SK-N-SH treated with all-trans-retinoic acid at 6 μM for 48 hours (cell line): Measurements from ENCODE around the gene EARS2.

Experiments used
- ARNTL ChIP-seq: fragments of 450-650 bp; formaldehyde crosslinking; IDR thresholded peaks from 2 replicates; pipeline ENCODE4 v1.5.0; 2020; ENCODE audit warnings: low read depth, mild to moderate bottlenecking, moderate library complexity, borderline replicate concordance
- GLIS3 ChIP-seq: fragments of 250-450 bp; sonication (Bioruptor Pico); IDR thresholded peaks from 2 replicates; pipeline ENCODE4 v1.5.0; 2020; ENCODE audit warnings: mild to moderate bottlenecking, moderate library complexity
- ISL1 ChIP-seq: fragments of 250-450 bp; sonication (Bioruptor Pico); IDR thresholded peaks from 2 replicates; pipeline ENCODE4 v2.1.2; 2022; ENCODE audit warnings: mild to moderate bottlenecking, moderate library complexity
- OSR1 ChIP-seq: fragments of 250-450 bp; sonication (Bioruptor Pico); IDR thresholded peaks from 2 replicates; pipeline ENCODE4 v1.8.0; 2022; ENCODE audit warnings: moderate library complexity, mild to moderate bottlenecking, inconsistent platforms
- PATZ1 ChIP-seq: fragments of 250-450 bp; sonication (Bioruptor Pico); IDR thresholded peaks from 2 replicates; pipeline ENCODE4 v1.8.0; 2020; ENCODE audit warnings: mild to moderate bottlenecking, moderate library complexity, borderline replicate concordance
- TCF4 ChIP-seq: fragments of 250-450 bp; sonication (Bioruptor Pico); IDR thresholded peaks from 2 replicates; pipeline ENCODE4 v1.8.0; 2021; ENCODE audit warnings: mild to moderate bottlenecking, moderate library complexity, borderline replicate concordance
- ZFP3 ChIP-seq: fragments of 250-450 bp; sonication (Bioruptor Pico); IDR thresholded peaks from 2 replicates; pipeline ENCODE4 v1.5.0; 2020; ENCODE audit warnings: mild to moderate bottlenecking, moderate library complexity
- ZFP30 ChIP-seq: fragments of 450-650 bp; formaldehyde crosslinking; IDR thresholded peaks from 2 replicates; pipeline ENCODE4 v1.5.0; 2022; ENCODE audit warnings: mild to moderate bottlenecking, moderate library complexity

GRCh38 chr16:23497543-23497868, 59.6 kb downstream of the EARS2 start:
- TF ChIP-seq OSR1 (CRISPR knock-in tag) (no peak), TCF4 (no peak), ISL1 (CRISPR knock-in tag) (no peak), GLIS3 (CRISPR knock-in tag) (no peak), PATZ1 (no peak), ARNTL (no peak), ZFP3 (no peak), ZFP30 (CRISPR knock-in tag) (no peak)
